ENCODE measurements around the gene ANKMY1. TPM values are rescaled to one million over a fixed set of nuclear protein-coding genes. Genes with fewer than 3 reads are reported as not detected.

The ANKMY1 gene
- total and polyA plus RNA-seq, 2 of the 8 experiments (the other 6 are each of a cell fraction or from before 2014, with no cell fraction given), result 4.5 to 4.8 TPM

DNA sequence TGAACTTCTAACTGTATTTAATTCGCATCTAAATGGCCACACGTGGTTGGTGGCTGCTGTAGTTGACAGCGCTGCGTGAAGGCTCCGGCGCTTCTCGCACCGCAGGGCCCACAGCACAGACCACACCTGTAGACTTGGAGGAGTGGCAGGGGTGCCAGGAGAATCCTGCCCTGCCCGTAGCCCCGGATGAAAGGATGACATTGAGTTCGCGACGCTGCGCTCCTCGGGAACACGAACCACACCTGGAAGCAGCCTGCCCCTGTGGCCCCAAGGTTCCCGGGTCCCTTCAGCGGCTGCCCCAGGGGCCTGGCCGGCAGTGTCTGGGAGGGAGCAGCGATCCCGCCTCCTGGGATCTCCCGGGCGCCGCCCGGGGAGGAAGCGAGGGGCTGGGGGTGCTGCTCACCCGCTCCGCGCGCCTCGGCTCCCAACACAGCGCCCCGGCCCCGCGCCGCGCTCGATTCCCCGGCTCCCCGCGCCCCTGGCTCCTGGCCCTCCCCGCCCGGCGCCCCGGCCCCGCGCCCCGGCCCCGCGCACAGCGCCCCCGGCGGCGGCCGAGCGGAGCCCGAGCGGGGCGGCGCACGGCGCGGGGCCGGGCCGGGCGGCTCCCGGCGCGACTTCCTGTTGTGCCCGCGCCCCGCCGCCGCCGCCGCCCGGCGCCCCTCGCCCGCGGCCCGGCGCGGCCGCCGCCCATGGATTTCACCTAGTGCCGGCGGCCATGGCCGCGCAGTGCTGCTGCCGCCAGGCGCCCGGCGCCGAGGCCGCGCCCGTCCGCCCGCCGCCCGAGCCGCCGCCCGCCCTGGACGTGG, 10.3 kb upstream of the ANKMY1 start, which contains the start of gene RNPEPL1:
RNPEPL1 (plus strand) TSS at position 613 of the 806 bp plus-strand sequence; CDS start at position 716, 103 bp downstream.
- peak in 1 of 2 experiments; percentile 71 for DNase-seq (ENCODE audit: low read depth in 1 of 2, low spot score in 2 of 2)
- no peak within 1 kb of the TSS for H3K14ac ChIP-seq (ENCODE audit: insufficient read length)
- ChIA-PET POLR2A (ENCODE audit: partially characterized antibody) (interaction anchor here (0.7 to 1.9 kb wide), 4 partner anchors 9 to 252 kb away, joined by 3 to 7 read pairs (median 4); partner anchors contain the start of genes CAPN10 and KIF1A), CTCF (ENCODE audit: partially characterized antibody) (interaction anchor here (1.0 to 1.7 kb wide), 3 partner anchors 12 to 17 kb away, joined by 3 to 4 read pairs (median 4); no protein-coding TSS in a partner anchor)
- peak within 1 kb of the TSS; percentile 53 for H3K4ac ChIP-seq (replicated peaks; ENCODE audit: insufficient read length, low read depth, low read length)
- peak within 1 kb of the TSS; percentile 24; the same call in 1 of the 2 replicates for H3K18ac ChIP-seq (ENCODE audit: extremely low read depth, low read length)
- H2BK5ac ChIP-seq (ENCODE audit: low read depth, low read length), result no peak within 1 kb of the TSS; the same call in 1 of the 2 replicates
- no peak within 1 kb of the TSS; the same call in 1 of the 2 replicates for H2BK12ac ChIP-seq (ENCODE audit: low read depth, low read length)
- H3K56ac ChIP-seq (replicated peaks; ENCODE audit: insufficient read length, low read depth, low read length), result no peak within 1 kb of the TSS
- peak within 1 kb of the TSS; percentile 82; the same call in 1 of the 2 replicates for H2AK5ac ChIP-seq (ENCODE audit: low read depth, low read length)
- H3K36me3 ChIP-seq (ENCODE audit: control insufficient read depth in 2 of 4, insufficient read depth in 4 of 4, low read length in 3 of 4), result no peaks in the 10 kb centered on the region
- H3K79me2 ChIP-seq (ENCODE audit: control insufficient read depth in 1 of 2, insufficient read depth in 2 of 2, low read length in 2 of 2), result no peaks in the 10 kb centered on the region
- peaks cover 10% of the 10 kb centered on the region; the same call in 1 of the 2 replicates for H3K23me2 ChIP-seq (ENCODE audit: low read depth, low read length)
- H3K9me3 ChIP-seq (ENCODE audit: insufficient read depth in 2 of 2, low read depth in 1 of 2, low read length in 1 of 2), result no peaks in the 10 kb centered on the region
- H2BK120ac ChIP-seq (replicated peaks; ENCODE audit: low read depth, low read length), result no peak within 1 kb of the TSS
- H3K4me1 ChIP-seq (replicated peaks in 1 of 4; ENCODE audit: control insufficient read depth in 3 of 4, insufficient read depth in 4 of 4, low read length in 3 of 4), result peaks cover 0 to 29% (median 21%) of the 10 kb centered on the region in 4 experiments; a peak in 6 of 7 replicates
- H3K27ac ChIP-seq (ENCODE audit: low read depth, low read length), result no peak within 1 kb of the TSS
- H2BK15ac ChIP-seq (ENCODE audit: low read length), result no peak within 1 kb of the TSS
- no peak within 1 kb of the TSS for H2BK20ac ChIP-seq (ENCODE audit: low read length)
- H3K4me3 ChIP-seq (ENCODE audit: extremely low read depth in 1 of 4, insufficient read depth in 2 of 4, low read depth in 3 of 4, low read length in 4 of 4), result peak within 1 kb of the TSS; percentile 40 to 70 (median 52)
- peak within 1 kb of the TSS in 2 of 4 experiments; percentile 30 to 78; a peak in 3 of 7 replicates for H3K9ac ChIP-seq (replicated peaks in 1 of 4; ENCODE audit: extremely low read depth in 1 of 4, low read depth in 3 of 4, low read length in 3 of 4)
- H4K91ac ChIP-seq (replicated peaks; ENCODE audit: insufficient read length, low read length), result no peak within 1 kb of the TSS
- WGBS, 2 experiments (ENCODE audit: extremely low coverage in 1 of 2, insufficient coverage in 1 of 2, insufficient read length in 1 of 2, insufficient replicate concordance in 2 of 2, low coverage in 1 of 2, low lambda C conversion rate in 2 of 2, missing lambda C conversion rate in 1 of 2), result 4% methylated on average over 21 of the region's 106 CpGs; no CpG with 5 or more reads in 1 of the 2 experiments
- no peaks in the 10 kb centered on the region for H3K79me1 ChIP-seq (ENCODE audit: low read depth, low read length)
- no peak for FAIRE-seq
- peak within 1 kb of the TSS; percentile 75 for H4K8ac ChIP-seq (ENCODE audit: extremely low read depth, insufficient read depth, low read length)
- peaks cover 18 to 34% (median 30%) of the 10 kb centered on the region in 4 experiments for H3K27me3 ChIP-seq (replicated peaks in 1 of 4; ENCODE audit: control insufficient read depth in 3 of 4, extremely low read depth in 1 of 4, insufficient read depth in 3 of 4, low read length in 3 of 4)
- H3K4me2 ChIP-seq (ENCODE audit: insufficient read depth in 1 of 2, low read depth in 2 of 2, low read length in 2 of 2), result peak within 1 kb of the TSS; percentile 88 to 90
- no peak within 1 kb of the TSS; the same call in 1 of the 2 replicates for H2AFZ ChIP-seq (ENCODE audit: low read length)
- H4K5ac ChIP-seq (ENCODE audit: insufficient read length, low read depth, low read length), result no peak within 1 kb of the TSS
- H3K23ac ChIP-seq (ENCODE audit: insufficient read length), result no peak within 1 kb of the TSS
- peaks cover 3 to 17% of the 10 kb centered on the region in 2 experiments for H4K20me1 ChIP-seq (replicated peaks in 1 of 2; ENCODE audit: control insufficient read depth in 1 of 2, insufficient read depth in 2 of 2, low read length in 2 of 2)
- TF ChIP-seq POLR2A (IDR thresholded peaks at IDR 0.05; ENCODE audit: control extremely low read depth in 1 of 2, low read depth in 2 of 2, low read length in 2 of 2) (no peak), KDM1A (IDR thresholded peaks at IDR 0.05; ENCODE audit: borderline replicate concordance, low read length) (no peak), CBX8 (IDR thresholded peaks at IDR 0.05; ENCODE audit: borderline replicate concordance, low read depth, low read length) (no peak), SUZ12 (IDR thresholded peaks at IDR 0.05; ENCODE audit: low read length) (peak; percentile 64; the same call in 1 of the 2 replicates)
